GM12891 (cell line): ENCODE data around the gene LZIC.

Experiments
- DNase-seq: peaks from one replicate; pipeline ENCODE4 v3.0.0; 2011; ENCODE audit warnings: low spot score; ENCODE audit not compliant: insufficient read length
- FAIRE-seq: peaks from 2 replicates; lab custom pipeline; 2011; peaks lifted over from hg19 to GRCh38; lab: Jason Lieb, UNC
- PAX5 ChIP-seq: IDR thresholded peaks from 2 replicates; pipeline ENCODE4 v1.6.1; 2011; ENCODE audit warnings: low read length, moderate library complexity, mild to moderate bottlenecking; ENCODE audit not compliant: insufficient read depth, severe bottlenecking
- POLR2A ChIP-seq: IDR thresholded peaks from 2 replicates; pipeline ENCODE4 v1.6.1; 2011; ENCODE audit warnings: low read depth, low read length, control low read depth
- POLR2AphosphoS5 ChIP-seq: IDR thresholded peaks from 2 replicates; pipeline ENCODE4 v1.6.1; 2011; ENCODE audit warnings: low read depth, low read length, control low read depth
- POU2F2 ChIP-seq: IDR thresholded peaks from 2 replicates; pipeline ENCODE4 v1.6.1; 2011; ENCODE audit warnings: low read depth, mild to moderate bottlenecking, control low read depth, low read length, moderate library complexity
- SPI1 ChIP-seq: IDR thresholded peaks from 2 replicates; pipeline ENCODE4 v1.6.1; 2011; ENCODE audit warnings: low read depth, low read length, control low read depth
- TAF1 ChIP-seq: IDR thresholded peaks from 2 replicates; pipeline ENCODE4 v1.6.1; 2011; ENCODE audit warnings: low read depth, low read length, control low read depth

Gene LZIC

GRCh38 chr1:9910423-9911178 is 32.6 kb downstream of the LZIC start:
- DNase-seq (peak; percentile 95), FAIRE-seq (peak; percentile 100)
- TF ChIP-seq TAF1 = no peak
- TF ChIP-seq POU2F2 = peak; percentile 58; the same call in 1 of the 2 replicates
- TF ChIP-seq POLR2AphosphoS5 = peak; percentile 44; the same call in 1 of the 2 replicates
- no peak for TF ChIP-seq SPI1
- TF ChIP-seq PAX5 = no peak

GRCh38 chr1:9910076-9910422 is 33.1 kb downstream of the LZIC start, which contains the start of gene CTNNBIP1:
Gene CTNNBIP1, minus strand, starts transcription at chr1:9910269. Its CDS starts 38,205 bp downstream, at chr1:9872064.
- DNase-seq (peak; percentile 88), FAIRE-seq (no peak)
- TF ChIP-seq POLR2A = no peak
- no peak for TF ChIP-seq TAF1
- no peak for TF ChIP-seq POU2F2
- TF ChIP-seq SPI1 = no peak
- no peak for TF ChIP-seq POLR2AphosphoS5
- TF ChIP-seq PAX5 = no peak

GRCh38 chr1:9909234-9910046 is 33.8 kb downstream of the LZIC start:
- no peak for DNase-seq
- peak; percentile 84 for FAIRE-seq
- TF ChIP-seq POU2F2 (no peak), POLR2AphosphoS5 (no peak), SPI1 (no peak), POLR2A (no peak), PAX5 (no peak), TAF1 (no peak)

GRCh38 chr1:9908871-9909233 is 34.3 kb downstream of the LZIC start:
- FAIRE-seq (no peak), DNase-seq (no peak)
- no peak for TF ChIP-seq TAF1
- no peak for TF ChIP-seq POLR2AphosphoS5
- no peak for TF ChIP-seq SPI1
- TF ChIP-seq PAX5 = no peak
- TF ChIP-seq POU2F2 = no peak
- no peak for TF ChIP-seq POLR2A

- DNase-seq (no peak), FAIRE-seq (no peak)
- TF ChIP-seq TAF1 (no peak), PAX5 (no peak), POLR2AphosphoS5 (no peak), SPI1 (no peak), POU2F2 (no peak), POLR2A (no peak)
Measured at GRCh38 chr1:9907441-9907840, 35.8 kb downstream of the LZIC start.

- DNase-seq (no peak), FAIRE-seq (no peak)
- TF ChIP-seq POLR2A (no peak), SPI1 (no peak), TAF1 (no peak), PAX5 (no peak), POLR2AphosphoS5 (no peak), POU2F2 (no peak)
Measured at GRCh38 chr1:9906466-9906865, 36.7 kb downstream of the LZIC start.

- DNase-seq (no peak), FAIRE-seq (no peak)
- TF ChIP-seq TAF1 (no peak), SPI1 (no peak), POU2F2 (no peak), PAX5 (no peak), POLR2A (no peak), POLR2AphosphoS5 (no peak)
Measured at GRCh38 chr1:9905010-9905409, 38.2 kb downstream of the LZIC start.

GRCh38 chr1:9904596-9904995 is 38.6 kb downstream of the LZIC start:
- DNase-seq (no peak), FAIRE-seq (no peak)
- TF ChIP-seq POLR2AphosphoS5 (no peak), TAF1 (no peak), SPI1 (no peak), POU2F2 (no peak), POLR2A (no peak), PAX5 (no peak)

GRCh38 chr1:9903801-9904527 is 39.2 kb downstream of the LZIC start:
- TF ChIP-seq TAF1 (no peak), PAX5 (no peak), SPI1 (no peak), POLR2AphosphoS5 (no peak), POLR2A (no peak), POU2F2 (no peak)
- FAIRE-seq = no peak
- DNase-seq = no peak

- no peak for TF ChIP-seq PAX5
- TF ChIP-seq POU2F2 = no peak
- no peak for TF ChIP-seq POLR2A
- TF ChIP-seq SPI1 = no peak
- TF ChIP-seq POLR2AphosphoS5 = no peak
- no peak for TF ChIP-seq TAF1
- DNase-seq (no peak), FAIRE-seq (no peak)
Measured at GRCh38 chr1:9902060-9902452, 41.1 kb downstream of the LZIC start.
